GM12865 (cell line): Measurements from ENCODE around the gene PREX1.
A peak's percentile ranks its signal among the peaks of the same experiment; 100 is the strongest.
"Not testable (repeated sequence)": the region's sequence is repeated elsewhere in the genome, so short reads cannot be mapped to it uniquely, and the experiment has no call there.

Experiments
- DNase-seq: peaks from one replicate; pipeline ENCODE4 v3.0.0; 2010; ENCODE audit warnings: low read depth
- H3K4me3 ChIP-seq: 2 replicates; pipeline ENCODE4 v1.5.1; 2011; ENCODE audit warnings: mild to moderate bottlenecking, low read depth, low read length, control low read depth
- CTCF ChIP-seq: IDR thresholded peaks from 2 replicates; pipeline ENCODE4 v1.5.1; 2011; ENCODE audit warnings: low read length, control low read depth, low read depth, inconsistent platforms; ENCODE audit not compliant: insufficient read depth; ENCODE audit errors: missing control alignments

The PREX1 gene

GRCh38 chr20:48782901-48783308 lies 44.9 kb downstream of the PREX1 start:
- peak overlapping the region; percentile 48 for H3K4me3 ChIP-seq
- no peak for TF ChIP-seq CTCF
- peak; percentile 69 for DNase-seq

GRCh38 chr20:48782053-48782452 lies 45.7 kb downstream of the PREX1 start:
- peak; percentile 40 for DNase-seq
- TF ChIP-seq CTCF = no peak
- H3K4me3 ChIP-seq = peak overlapping the region; percentile 48

- H3K4me3 ChIP-seq = peak overlapping the region; percentile 48
- no peak for TF ChIP-seq CTCF
- peak; percentile 60 for DNase-seq
These were observed 46.2 kb downstream of the PREX1 start for GRCh38 chr20:48781634-48782033.

GRCh38 chr20:48779435-48779834 lies 48.4 kb downstream of the PREX1 start:
- no peak overlapping the region for H3K4me3 ChIP-seq
- TF ChIP-seq CTCF = no peak
- no peak for DNase-seq

GRCh38 chr20:48777821-48778220 lies 50.0 kb downstream of the PREX1 start:
- no peak for TF ChIP-seq CTCF
- no peak overlapping the region for H3K4me3 ChIP-seq
- DNase-seq = no peak

- no peak for DNase-seq
- TF ChIP-seq CTCF = no peak
- no peak overlapping the region for H3K4me3 ChIP-seq
These were observed 50.8 kb downstream of the PREX1 start for GRCh38 chr20:48777005-48777404.

- DNase-seq = no peak
- no peak for TF ChIP-seq CTCF
- no peak overlapping the region for H3K4me3 ChIP-seq
These were observed 51.5 kb downstream of the PREX1 start for GRCh38 chr20:48776306-48776705.

GRCh38 chr20:48775545-48775944 lies 52.3 kb downstream of the PREX1 start:
- not testable (repeated sequence) for DNase-seq, H3K4me3 ChIP-seq
